Measurements from ENCODE around the gene OR1L8. TPM values are rescaled to one million over a fixed set of nuclear protein-coding genes. Genes with fewer than 3 reads are reported as not detected.

The OR1L8 gene
- total RNA-seq, 1 experiment from 2014 or later, result not detected

GRCh38 chr9:122579874-122580273 lies 3.3 kb downstream of the OR1L8 start:
- CTCF ChIA-PET, result no interaction called here
- Mint-ChIP-seq H3K4me1 (ENCODE audit: low read depth, unreplicated experiment) (no peaks in the 10 kb centered on the region), H3K27ac (ENCODE audit: unreplicated experiment) (no peak overlapping the region), H3K36me3 (ENCODE audit: insufficient read depth, unreplicated experiment) (no peaks in the 10 kb centered on the region), H3K4me3 (ENCODE audit: unreplicated experiment) (no peak overlapping the region), H3K27me3 (ENCODE audit: insufficient read depth, unreplicated experiment) (no peaks in the 10 kb centered on the region), H3K9me3 (ENCODE audit: unreplicated experiment) (no peaks in the 10 kb centered on the region)
- Histone ChIP-seq H3K4me3 (ENCODE audit: low read depth, low read length) (no peak overlapping the region), H3K9me3 (0 out of 2 replicates have a peak, but pooled peaks cover 3% of the 10 kb centered on the region), H3K36me3 (ENCODE audit: control insufficient read depth, insufficient read depth, low read length) (no peaks in the 10 kb centered on the region), H3K4me1 (no peaks in the 10 kb centered on the region), H3K27me3 (replicated peaks; ENCODE audit: control insufficient read depth, insufficient read depth, low read length) (no peaks in the 10 kb centered on the region)
- POLR2A ChIA-PET, result no interaction called here
- no TSS peak for BruUV-seq (replicated peaks)
- intact Hi-C loops (cut with micrococcal nuclease; ENCODE audit: unreplicated experiment), result no loop called here
- DNase-seq, result no peak
- no peak for TF ChIP-seq CTCF (IDR thresholded peaks at IDR 0.05; ENCODE audit: insufficient read depth in 1 of 2, low read depth in 1 of 2, low read length in 1 of 2, severe bottlenecking in 1 of 2, unreplicated experiment in 1 of 2)

- Histone ChIP-seq H3K9me3 (0 out of 2 replicates have a peak, but pooled peaks cover 3% of the 10 kb centered on the region), H3K4me1 (no peaks in the 10 kb centered on the region), H3K36me3 (ENCODE audit: control insufficient read depth, insufficient read depth, low read length) (no peaks in the 10 kb centered on the region), H3K4me3 (ENCODE audit: low read depth, low read length) (no peak overlapping the region), H3K27me3 (replicated peaks; ENCODE audit: control insufficient read depth, insufficient read depth, low read length) (no peaks in the 10 kb centered on the region; the same call in 1 of the 2 replicates)
- no peaks in the 10 kb centered on the region for H3K4me1 Mint-ChIP-seq (ENCODE audit: low read depth, unreplicated experiment)
- no peak for TF ChIP-seq CTCF (IDR thresholded peaks at IDR 0.05; ENCODE audit: insufficient read depth in 1 of 2, low read depth in 1 of 2, low read length in 1 of 2, severe bottlenecking in 1 of 2, unreplicated experiment in 1 of 2)
- no peak overlapping the region for H3K27ac Mint-ChIP-seq (ENCODE audit: unreplicated experiment)
- no peak overlapping the region for H3K4me3 Mint-ChIP-seq (ENCODE audit: unreplicated experiment)
- H3K36me3 Mint-ChIP-seq (ENCODE audit: insufficient read depth, unreplicated experiment), result no peaks in the 10 kb centered on the region
- intact Hi-C loops (cut with micrococcal nuclease; ENCODE audit: unreplicated experiment), result no loop called here
- no peaks in the 10 kb centered on the region for H3K9me3 Mint-ChIP-seq (ENCODE audit: unreplicated experiment)
- peaks cover 8% of the 10 kb centered on the region for H3K27me3 Mint-ChIP-seq (ENCODE audit: insufficient read depth, unreplicated experiment)
- POLR2A ChIA-PET, result no interaction called here
- CTCF ChIA-PET, result no interaction called here
- BruUV-seq (replicated peaks), result no TSS peak
- no peak for DNase-seq
These were observed 10.7 kb downstream of the OR1L8 start for GRCh38 chr9:122572456-122572855.

GRCh38 chr9:122567901-122568300 lies 15.3 kb downstream of the OR1L8 start:
- TF ChIP-seq CTCF (IDR thresholded peaks at IDR 0.05; ENCODE audit: insufficient read depth in 1 of 2, low read depth in 1 of 2, low read length in 1 of 2, severe bottlenecking in 1 of 2, unreplicated experiment in 1 of 2), result no peak
- H3K27me3 ChIP-seq (replicated peaks; ENCODE audit: control insufficient read depth, insufficient read depth, low read length), result no peaks in the 10 kb centered on the region; the same call in 1 of the 2 replicates
- intact Hi-C loops (cut with micrococcal nuclease; ENCODE audit: unreplicated experiment), result no loop called here
- H3K4me3 ChIP-seq (ENCODE audit: low read depth, low read length), result no peak overlapping the region
- no peaks in the 10 kb centered on the region for H3K4me1 ChIP-seq
- H3K4me1 Mint-ChIP-seq (ENCODE audit: low read depth, unreplicated experiment), result no peaks in the 10 kb centered on the region
- H3K9me3 Mint-ChIP-seq (ENCODE audit: unreplicated experiment), result no peaks in the 10 kb centered on the region
- H3K9me3 ChIP-seq, result peaks cover 7% of the 10 kb centered on the region; the same call in 1 of the 2 replicates
- no TSS peak for BruUV-seq (replicated peaks)
- DNase-seq, result no peak
- H3K4me3 Mint-ChIP-seq (ENCODE audit: unreplicated experiment), result no peak overlapping the region
- CTCF ChIA-PET, result no interaction called here
- H3K27me3 Mint-ChIP-seq (ENCODE audit: insufficient read depth, unreplicated experiment), result peaks cover 8% of the 10 kb centered on the region
- no peak overlapping the region for H3K27ac Mint-ChIP-seq (ENCODE audit: unreplicated experiment)
- no peaks in the 10 kb centered on the region for H3K36me3 Mint-ChIP-seq (ENCODE audit: insufficient read depth, unreplicated experiment)
- no peaks in the 10 kb centered on the region for H3K36me3 ChIP-seq (ENCODE audit: control insufficient read depth, insufficient read depth, low read length)
- POLR2A ChIA-PET, result no interaction called here

Measured in Caco-2 (cell line).